RWPE1 (cell line): ENCODE data around the gene SERPINB10.

ENCODE experiments used
- CTCF ChIA-PET: fragments of 350-600 bp; sonication (Branson Sonifier 250); formaldehyde crosslinking; extraction: SDS; loops from one replicate; lab custom pipeline; 2021; lab: Yijun Ruan, JAX
- POLR2A ChIA-PET: fragments of 400-600 bp; formaldehyde crosslinking; extraction: SDS; loops from one replicate; lab custom pipeline; 2020; ENCODE audit warnings: antibody characterized with exemption; ENCODE audit not compliant: low non-redundant PET; lab: Yijun Ruan, JAX
- DNase-seq: peaks from one replicate; pipeline ENCODE4 v3.0.0; 2012; ENCODE audit warnings: low spot score
- H3K27ac ChIP-seq: fragments of 450-650 bp; 2 replicates; pipeline ENCODE4 v1.5.1; 2017
- CTCF ChIP-seq: fragments of 450-650 bp; conservative IDR thresholded peaks from 2 replicates; pipeline ENCODE4 v1.5.1; 2017; ENCODE audit warnings: low read depth, mild to moderate bottlenecking

SERPINB10 gene

GRCh38 chr18:63899206-63899605 lies 8.6 kb upstream of the SERPINB10 start:
- no peak overlapping the region for H3K27ac ChIP-seq
- POLR2A ChIA-PET = no interaction called here
- no peak for TF ChIP-seq CTCF
- no peak for DNase-seq
- CTCF ChIA-PET = interaction anchor here (0.7 kb wide), 1 partner anchor 740 kb away, joined by 3 read pairs; no protein-coding TSS in a partner anchor

- ChIA-PET POLR2A (no interaction called here), CTCF (interaction anchor here (0.6 to 1.9 kb wide), 2 partner anchors 32 to 162 kb away, joined by 3 to 9 read pairs; no protein-coding TSS in a partner anchor)
- DNase-seq = no peak
- TF ChIP-seq CTCF = no peak
- no peak overlapping the region for H3K27ac ChIP-seq
These were observed 3.7 kb upstream of the SERPINB10 start for GRCh38 chr18:63903851-63904570.

- H3K27ac ChIP-seq = no peak overlapping the region
- POLR2A ChIA-PET = no interaction called here
These were observed 3.1 kb upstream of the SERPINB10 start for GRCh38 chr18:63904694-63905093.

GRCh38 chr18:63905361-63905760 lies 2.4 kb upstream of the SERPINB10 start:
- no peak for TF ChIP-seq CTCF
- ChIA-PET CTCF (interaction anchor here (1.9 kb wide), 1 partner anchor 31 kb away, joined by 9 read pairs; no protein-coding TSS in a partner anchor), POLR2A (no interaction called here)
- no peak overlapping the region for H3K27ac ChIP-seq
- DNase-seq = no peak

More at GRCh38 chr18:63904694-63905093, 3.1 kb upstream of the SERPINB10 start:
- no peak for TF ChIP-seq CTCF
- DNase-seq = no peak
- CTCF ChIA-PET = interaction anchor here (1.9 kb wide), 1 partner anchor 31 kb away, joined by 9 read pairs; no protein-coding TSS in a partner anchor

GRCh38 chr18:63906056-63906455 lies 1.7 kb upstream of the SERPINB10 start:
- no peak for TF ChIP-seq CTCF
- POLR2A ChIA-PET = no interaction called here
- H3K27ac ChIP-seq = no peak overlapping the region
- CTCF ChIA-PET = no interaction called here
- DNase-seq = no peak

GRCh38 chr18:63908858-63909257 lies 1.1 kb downstream of the SERPINB10 start:
- POLR2A ChIA-PET = no interaction called here
- DNase-seq = no peak
- no peak overlapping the region for H3K27ac ChIP-seq
- TF ChIP-seq CTCF = no peak
- CTCF ChIA-PET = no interaction called here
